ENCODE data around the gene CDCP1.

Gene CDCP1

GRCh38 chr3:45134758-45135521, 11.2 kb downstream of the CDCP1 start:
- DNase-seq = no peak

- DNase-seq = no peak
Observed at GRCh38 chr3:45132568-45133211, 13.5 kb downstream of the CDCP1 start.

- DNase-seq = no peak
Observed at GRCh38 chr3:45131201-45131600, 15.0 kb downstream of the CDCP1 start.

- no peak for DNase-seq
Observed at GRCh38 chr3:45130476-45130875, 15.7 kb downstream of the CDCP1 start.

GRCh38 chr3:45128950-45129349, 17.2 kb downstream of the CDCP1 start:
- DNase-seq = no peak

GRCh38 chr3:45127130-45127822, 18.9 kb downstream of the CDCP1 start:
- no peak for DNase-seq

- DNase-seq = no peak
Observed at GRCh38 chr3:45126730-45127129, 19.4 kb downstream of the CDCP1 start.

- no peak for DNase-seq
Observed at GRCh38 chr3:45125550-45126026, 20.6 kb downstream of the CDCP1 start.

GRCh38 chr3:45124956-45125355, 21.2 kb downstream of the CDCP1 start:
- no peak for DNase-seq

GRCh38 chr3:45124352-45124751, 21.8 kb downstream of the CDCP1 start:
- no peak for DNase-seq

- DNase-seq = no peak
Observed at GRCh38 chr3:45123581-45124269, 22.5 kb downstream of the CDCP1 start.

GRCh38 chr3:45123030-45123429, 23.1 kb downstream of the CDCP1 start:
- no peak for DNase-seq

- DNase-seq = no peak
Observed at GRCh38 chr3:45120359-45121158, 25.6 kb downstream of the CDCP1 start.

- DNase-seq = no peak
Observed at GRCh38 chr3:45119824-45120358, 26.3 kb downstream of the CDCP1 start.

- DNase-seq = no peak
Observed at GRCh38 chr3:45119376-45119775, 26.8 kb downstream of the CDCP1 start.

- no peak for DNase-seq
Observed at GRCh38 chr3:45118615-45119071, 27.5 kb downstream of the CDCP1 start.

GRCh38 chr3:45116350-45116749, 29.8 kb downstream of the CDCP1 start:
- DNase-seq = no peak

GRCh38 chr3:45113625-45114050, 32.5 kb downstream of the CDCP1 start:
- DNase-seq = no peak

- no peak for DNase-seq
Observed at GRCh38 chr3:45112939-45113338, 33.2 kb downstream of the CDCP1 start.

- no peak for DNase-seq
Observed at GRCh38 chr3:45110509-45110833, 35.7 kb downstream of the CDCP1 start.

GRCh38 chr3:45109771-45110508, 36.2 kb downstream of the CDCP1 start:
- DNase-seq = no peak

All from retina (tissue), 1 donor.